HepG2 (cell line): ENCODE data around the gene BAIAP2L2. TPM values are rescaled to one million over a fixed set of nuclear protein-coding genes. Genes with fewer than 3 reads are reported as not detected.

Experiments
- ELF1 ChIP-seq: sonication (generic); formaldehyde crosslinking; IDR thresholded peaks from 2 replicates; pipeline ENCODE4 v1.4.0; 2020; ENCODE audit warnings: missing genetic modification reagents
- ERF ChIP-seq: IDR thresholded peaks from 2 replicates; pipeline ENCODE4 v1.6.1; 2018; ENCODE audit warnings: missing biosample characterization, missing genetic modification reagents
- FOSL2 ChIP-seq: sonication (generic); formaldehyde crosslinking; IDR thresholded peaks from 2 replicates; pipeline ENCODE4 v1.4.0; 2020; ENCODE audit warnings: missing genetic modification reagents
- FOXC1 ChIP-seq: sonication (generic); formaldehyde crosslinking; IDR thresholded peaks from 2 replicates; pipeline ENCODE4 v1.8.0; 2022; ENCODE audit warnings: mild to moderate bottlenecking, missing genetic modification reagents, borderline replicate concordance
- HMG20B ChIP-seq: conservative IDR thresholded peaks from 2 replicates; pipeline ENCODE4 v1.6.1; 2016; ENCODE audit warnings: missing genetic modification reagents, missing compliant biosample characterization
- LCORL ChIP-seq, 2 experiments: fragments of 450-650 bp in 1 of 2; sonication (generic) in 1 of 2; formaldehyde crosslinking in 1 of 2; IDR thresholded peaks; 2 replicates each; pipeline versions ENCODE4 v1.5.0 to v1.6.1; 2017 to 2020; ENCODE audit warnings: antibody characterized with exemption in 1 of 2, missing genetic modification reagents in 1 of 2
- MAF1 ChIP-seq: sonication (generic); formaldehyde crosslinking; IDR thresholded peaks from 2 replicates; pipeline ENCODE4 v1.5.0; 2020; ENCODE audit warnings: missing genetic modification reagents, borderline replicate concordance
- MED1 ChIP-seq: sonication (generic); formaldehyde crosslinking; IDR thresholded peaks from 2 replicates; pipeline ENCODE4 v1.4.0; 2020; ENCODE audit warnings: missing genetic modification reagents
- NCOR1 ChIP-seq: fragments of 200-600 bp; sonication (generic); IDR thresholded peaks from 2 replicates; pipeline ENCODE4 v1.7.0; 2017; ENCODE audit warnings: antibody characterized with exemption, low read length, borderline replicate concordance
- NRL ChIP-seq: sonication (generic); formaldehyde crosslinking; IDR thresholded peaks from 2 replicates; pipeline ENCODE4 v1.5.0; 2020; ENCODE audit warnings: missing genetic modification reagents, mild to moderate bottlenecking, moderate library complexity, borderline replicate concordance
- SATB2 ChIP-seq: sonication (generic); formaldehyde crosslinking; IDR thresholded peaks from 2 replicates; pipeline ENCODE4 v1.5.0; 2020; ENCODE audit warnings: missing genetic modification reagents
- TARDBP ChIP-seq: sonication (generic); formaldehyde crosslinking; IDR thresholded peaks from 2 replicates; pipeline ENCODE4 v1.8.0; 2022; ENCODE audit warnings: mild to moderate bottlenecking, missing genetic modification reagents
- ZFP91 ChIP-seq: sonication (generic); formaldehyde crosslinking; IDR thresholded peaks from 2 replicates; pipeline ENCODE4 v1.9.0; 2022; ENCODE audit warnings: missing genetic modification reagents, mild to moderate bottlenecking, borderline replicate concordance
- ZNF180 ChIP-seq: sonication (generic); formaldehyde crosslinking; IDR thresholded peaks from 2 replicates; pipeline ENCODE4 v1.4.0; 2020; ENCODE audit warnings: low read depth, missing genetic modification reagents, borderline replicate concordance
- ZNF343 ChIP-seq: sonication (generic); formaldehyde crosslinking; IDR thresholded peaks from 2 replicates; pipeline ENCODE4 v1.4.0; 2020; ENCODE audit warnings: mild to moderate bottlenecking, missing genetic modification reagents
- ZNF562 ChIP-seq: sonication (generic); formaldehyde crosslinking; IDR thresholded peaks from 2 replicates; pipeline ENCODE4 v1.8.0; 2022; ENCODE audit warnings: missing genetic modification reagents, borderline replicate concordance
- ZNF747 ChIP-seq: sonication (generic); formaldehyde crosslinking; IDR thresholded peaks from 2 replicates; pipeline ENCODE4 v1.8.1; 2023; ENCODE audit warnings: missing genetic modification reagents, mild to moderate bottlenecking, borderline replicate concordance
- polyA plus RNA-seq, 8 experiments: library from polyadenylated mRNA; depleted of rRNA in 3 of 8; stranded (reverse) in 7 of 8; unstranded in 1 of 8; fragments of >200 nt; fragmentation: Illumina TruSeq in 4 of 8; extraction: Trizol in 4 of 8; gene quantifications; 2 replicates each; pipeline versions ENCODE4 v1.2.1 to v1.2.3, GENCODE V29; 2011 to 2016; ENCODE audit warnings: low read depth in 4 of 8, missing spikeins in 1 of 8, mixed read lengths in 1 of 8; ENCODE audit not compliant: insufficient read depth in 1 of 8
- total RNA-seq, 5 experiments: library from RNA; depleted of rRNA; stranded (reverse); fragments of >200 nt; fragmentation: Illumina TruSeq; extraction: Trizol; gene quantifications; 2 replicates each; pipeline ENCODE4 v1.2.3, GENCODE V29; 2016; ENCODE audit warnings: low read depth in 1 of 5
- TF ChIP-seq, protein P1 (sequence below): sonication (generic); formaldehyde crosslinking; IDR thresholded peaks from 2 replicates; pipeline ENCODE4 v1.4.0; 2020; ENCODE audit warnings: missing genetic modification reagents
- TF ChIP-seq, protein P2 (sequence below): sonication (generic); formaldehyde crosslinking; IDR thresholded peaks from 2 replicates; pipeline ENCODE4 v1.5.1; 2020; ENCODE audit warnings: mild to moderate bottlenecking, missing genetic modification reagents, moderate library complexity
- TF ChIP-seq, protein P3 (sequence below): sonication (generic); formaldehyde crosslinking; IDR thresholded peaks from 2 replicates; pipeline ENCODE4 v1.8.0; 2022; ENCODE audit warnings: mild to moderate bottlenecking, missing genetic modification reagents, moderate library complexity

BAIAP2L2 gene
- total and polyA plus RNA-seq, 2 of the 13 experiments (the other 11 are each of a cell fraction or from before 2014, with no cell fraction given) = 4.4 to 7.5 TPM

GRCh38 chr22:38051900-38052862 lies 58.3 kb downstream of the BAIAP2L2 start (continued):
- peak; percentile 60 for TF ChIP-seq FOSL2
- TF ChIP-seq MAF1 (CRISPR knock-in tag) = no peak
- TF ChIP-seq ZNF180 (CRISPR knock-in tag) = no peak
- TF ChIP-seq, protein P1, sequence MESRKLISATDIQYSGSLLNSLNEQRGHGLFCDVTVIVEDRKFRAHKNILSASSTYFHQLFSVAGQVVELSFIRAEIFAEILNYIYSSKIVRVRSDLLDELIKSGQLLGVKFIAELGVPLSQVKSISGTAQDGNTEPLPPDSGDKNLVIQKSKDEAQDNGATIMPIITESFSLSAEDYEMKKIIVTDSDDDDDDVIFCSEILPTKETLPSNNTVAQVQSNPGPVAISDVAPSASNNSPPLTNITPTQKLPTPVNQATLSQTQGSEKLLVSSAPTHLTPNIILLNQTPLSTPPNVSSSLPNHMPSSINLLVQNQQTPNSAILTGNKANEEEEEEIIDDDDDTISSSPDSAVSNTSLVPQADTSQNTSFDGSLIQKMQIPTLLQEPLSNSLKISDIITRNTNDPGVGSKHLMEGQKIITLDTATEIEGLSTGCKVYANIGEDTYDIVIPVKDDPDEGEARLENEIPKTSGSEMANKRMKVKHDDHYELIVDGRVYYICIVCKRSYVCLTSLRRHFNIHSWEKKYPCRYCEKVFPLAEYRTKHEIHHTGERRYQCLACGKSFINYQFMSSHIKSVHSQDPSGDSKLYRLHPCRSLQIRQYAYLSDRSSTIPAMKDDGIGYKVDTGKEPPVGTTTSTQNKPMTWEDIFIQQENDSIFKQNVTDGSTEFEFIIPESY (CRISPR knock-in tag) = peak; percentile 65
- no peak for TF ChIP-seq SATB2
- peak; percentile 45 for TF ChIP-seq ELF1
- TF ChIP-seq HMG20B (CRISPR knock-in tag) = 0 out of 2 replicates have a peak, but pooled peaks have one; percentile 35
- peak; percentile 31; the same call in 1 of the 2 replicates for TF ChIP-seq TARDBP (CRISPR knock-in tag)
- no peak for TF ChIP-seq LCORL (IDR thresholded peaks at IDR 0.05)
- no peak; the same call in 1 of the 2 replicates for TF ChIP-seq LCORL (CRISPR knock-in tag; IDR thresholded peaks at IDR 0.05)
- TF ChIP-seq NRL (CRISPR knock-in tag) = peak; percentile 24; the same call in 1 of the 2 replicates
- peak; percentile 81; the same call in 1 of the 2 replicates for TF ChIP-seq ZFP91
- TF ChIP-seq MED1 (CRISPR knock-in tag) = peak; percentile 45; the same call in 1 of the 2 replicates
- TF ChIP-seq, protein P2, sequence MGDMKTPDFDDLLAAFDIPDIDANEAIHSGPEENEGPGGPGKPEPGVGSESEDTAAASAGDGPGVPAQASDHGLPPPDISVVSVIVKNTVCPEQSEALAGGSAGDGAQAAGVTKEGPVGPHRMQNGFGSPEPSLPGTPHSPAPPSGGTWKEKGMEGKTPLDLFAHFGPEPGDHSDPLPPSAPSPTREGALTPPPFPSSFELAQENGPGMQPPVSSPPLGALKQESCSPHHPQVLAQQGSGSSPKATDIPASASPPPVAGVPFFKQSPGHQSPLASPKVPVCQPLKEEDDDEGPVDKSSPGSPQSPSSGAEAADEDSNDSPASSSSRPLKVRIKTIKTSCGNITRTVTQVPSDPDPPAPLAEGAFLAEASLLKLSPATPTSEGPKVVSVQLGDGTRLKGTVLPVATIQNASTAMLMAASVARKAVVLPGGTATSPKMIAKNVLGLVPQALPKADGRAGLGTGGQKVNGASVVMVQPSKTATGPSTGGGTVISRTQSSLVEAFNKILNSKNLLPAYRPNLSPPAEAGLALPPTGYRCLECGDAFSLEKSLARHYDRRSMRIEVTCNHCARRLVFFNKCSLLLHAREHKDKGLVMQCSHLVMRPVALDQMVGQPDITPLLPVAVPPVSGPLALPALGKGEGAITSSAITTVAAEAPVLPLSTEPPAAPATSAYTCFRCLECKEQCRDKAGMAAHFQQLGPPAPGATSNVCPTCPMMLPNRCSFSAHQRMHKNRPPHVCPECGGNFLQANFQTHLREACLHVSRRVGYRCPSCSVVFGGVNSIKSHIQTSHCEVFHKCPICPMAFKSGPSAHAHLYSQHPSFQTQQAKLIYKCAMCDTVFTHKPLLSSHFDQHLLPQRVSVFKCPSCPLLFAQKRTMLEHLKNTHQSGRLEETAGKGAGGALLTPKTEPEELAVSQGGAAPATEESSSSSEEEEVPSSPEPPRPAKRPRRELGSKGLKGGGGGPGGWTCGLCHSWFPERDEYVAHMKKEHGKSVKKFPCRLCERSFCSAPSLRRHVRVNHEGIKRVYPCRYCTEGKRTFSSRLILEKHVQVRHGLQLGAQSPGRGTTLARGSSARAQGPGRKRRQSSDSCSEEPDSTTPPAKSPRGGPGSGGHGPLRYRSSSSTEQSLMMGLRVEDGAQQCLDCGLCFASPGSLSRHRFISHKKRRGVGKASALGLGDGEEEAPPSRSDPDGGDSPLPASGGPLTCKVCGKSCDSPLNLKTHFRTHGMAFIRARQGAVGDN (CRISPR knock-in tag) = peak; percentile 89
- TF ChIP-seq ZNF562 = no peak
- 0 out of 2 replicates have a peak, but pooled peaks have one; percentile 50 for TF ChIP-seq ZNF747 (CRISPR knock-in tag)
- TF ChIP-seq FOXC1 (CRISPR knock-in tag) = no peak; the same call in 1 of the 2 replicates
- TF ChIP-seq NCOR1 = no peak
- TF ChIP-seq, protein P3, sequence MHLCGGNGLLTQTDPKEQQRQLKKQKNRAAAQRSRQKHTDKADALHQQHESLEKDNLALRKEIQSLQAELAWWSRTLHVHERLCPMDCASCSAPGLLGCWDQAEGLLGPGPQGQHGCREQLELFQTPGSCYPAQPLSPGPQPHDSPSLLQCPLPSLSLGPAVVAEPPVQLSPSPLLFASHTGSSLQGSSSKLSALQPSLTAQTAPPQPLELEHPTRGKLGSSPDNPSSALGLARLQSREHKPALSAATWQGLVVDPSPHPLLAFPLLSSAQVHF (CRISPR knock-in tag) = no peak
- TF ChIP-seq ERF (CRISPR knock-in tag) = peak; percentile 84
- no peak for TF ChIP-seq ZNF343
